GM19467 (cell line): ENCODE measurements around the gene RUNX3.

Experiments used
- ATAC-seq: cut with Tn5 transposase; IDR thresholded peaks from one replicate; pipeline ENCODE4 v1.9.1; 2021; ENCODE audit warnings: mild to moderate bottlenecking, moderate library complexity; ENCODE audit not compliant: unreplicated experiment

Gene RUNX3

GRCh38 chr1:24888971-24889676 is 41.0 kb downstream of the RUNX3 start:
- no peak for ATAC-seq

- ATAC-seq = no peak
These were observed 41.8 kb downstream of the RUNX3 start for GRCh38 chr1:24888061-24888970.

DNA sequence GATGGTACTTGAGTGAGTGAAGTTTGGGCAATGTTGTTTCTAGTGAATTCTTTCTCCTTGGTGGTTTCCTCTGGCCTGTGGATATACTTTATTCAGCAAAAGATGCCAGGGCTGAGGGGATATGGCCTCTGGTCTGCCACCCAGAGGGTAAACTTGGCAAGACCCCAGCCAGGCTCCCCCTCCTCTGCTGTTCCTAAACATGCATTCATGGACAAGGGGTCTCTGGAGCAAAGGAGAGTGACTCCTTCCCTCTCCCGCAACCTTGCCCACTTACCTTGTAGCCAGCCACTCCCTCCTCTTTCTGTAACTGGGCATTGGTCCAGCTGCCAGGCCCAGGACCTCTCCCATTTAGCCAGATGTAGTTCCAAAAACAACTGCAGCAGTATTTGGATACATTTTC is 43.8 kb downstream of the RUNX3 start:
- no peak for ATAC-seq

DNA sequence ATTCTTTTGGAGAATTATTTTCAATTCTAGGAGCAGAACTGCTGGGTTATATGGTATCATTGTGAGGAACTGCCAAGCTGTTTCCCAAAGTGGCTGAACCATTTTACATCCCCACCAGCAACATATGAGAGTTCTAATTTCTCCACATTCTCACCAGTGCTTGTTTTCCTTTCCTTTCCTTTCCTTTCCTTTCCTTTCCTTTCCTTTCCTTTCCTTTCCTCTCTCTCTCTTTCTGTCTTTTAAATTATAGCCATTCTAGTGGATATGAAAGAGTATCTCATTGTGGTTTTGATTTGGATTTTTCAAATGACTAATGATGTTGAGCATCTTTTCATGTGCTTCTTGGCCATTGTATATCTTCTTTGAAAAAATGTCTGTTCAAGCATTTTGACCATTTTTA is 45.3 kb downstream of the RUNX3 start:
- no peak for ATAC-seq

DNA sequence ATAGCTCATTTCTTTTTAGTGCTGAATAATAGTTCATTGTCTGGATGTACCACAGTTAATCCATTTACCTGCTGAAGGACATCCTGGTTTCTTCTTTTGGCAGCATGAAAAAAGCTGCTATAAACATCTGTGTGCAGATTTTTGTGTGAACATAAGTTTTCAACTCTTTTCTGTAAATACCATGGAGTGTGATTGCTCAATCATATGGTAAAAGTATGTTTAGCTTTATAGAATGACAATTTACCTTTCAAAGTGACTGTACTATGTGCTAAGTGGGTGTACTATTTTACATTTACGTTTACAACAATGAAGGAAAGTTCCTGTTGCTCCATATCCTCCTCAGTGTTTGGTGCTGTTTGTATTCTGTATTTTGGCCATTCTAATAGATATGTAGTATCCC is 49.0 kb downstream of the RUNX3 start:
- no peak for ATAC-seq

- no peak for ATAC-seq
These were observed 51.0 kb downstream of the RUNX3 start for GRCh38 chr1:24878775-24879742.

- ATAC-seq = no peak
These were observed 52.0 kb downstream of the RUNX3 start for GRCh38 chr1:24878045-24878444.

- no peak for ATAC-seq
These were observed 54.0 kb downstream of the RUNX3 start for GRCh38 chr1:24875991-24876506.

GRCh38 chr1:24875257-24875656 is 54.8 kb downstream of the RUNX3 start:
- no peak for ATAC-seq

GRCh38 chr1:24874611-24875234 is 55.4 kb downstream of the RUNX3 start:
- ATAC-seq = no peak

DNA sequence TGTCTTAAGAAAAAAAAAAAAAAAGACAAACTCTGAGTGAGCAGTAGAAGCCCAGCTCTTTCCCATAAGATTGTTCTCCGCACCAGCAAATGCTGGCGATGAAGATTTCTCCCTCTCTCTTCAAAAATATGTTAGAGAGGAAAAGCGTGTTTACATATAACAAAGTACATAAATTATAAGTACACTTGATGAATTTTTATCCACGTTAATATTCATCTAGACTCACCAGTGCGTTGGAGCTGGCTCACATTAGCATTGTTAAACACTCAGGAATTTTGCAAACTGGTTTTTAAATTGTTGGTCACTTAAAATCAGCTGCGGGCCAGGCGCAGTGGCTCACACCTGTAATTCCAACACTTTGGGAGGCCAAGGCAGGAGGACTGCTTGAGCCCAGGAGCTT is 56.0 kb downstream of the RUNX3 start:
- no peak for ATAC-seq

GRCh38 chr1:24873148-24873547 is 56.9 kb downstream of the RUNX3 start:
- no peak for ATAC-seq

GRCh38 chr1:24872061-24872850 is 57.8 kb downstream of the RUNX3 start:
- no peak for ATAC-seq

GRCh38 chr1:24871306-24871901 is 58.7 kb downstream of the RUNX3 start:
- ATAC-seq = no peak

- ATAC-seq = no peak
These were observed 59.4 kb downstream of the RUNX3 start for GRCh38 chr1:24870551-24871195.

- ATAC-seq = no peak
These were observed 61.8 kb downstream of the RUNX3 start for GRCh38 chr1:24868016-24868875.

DNA sequence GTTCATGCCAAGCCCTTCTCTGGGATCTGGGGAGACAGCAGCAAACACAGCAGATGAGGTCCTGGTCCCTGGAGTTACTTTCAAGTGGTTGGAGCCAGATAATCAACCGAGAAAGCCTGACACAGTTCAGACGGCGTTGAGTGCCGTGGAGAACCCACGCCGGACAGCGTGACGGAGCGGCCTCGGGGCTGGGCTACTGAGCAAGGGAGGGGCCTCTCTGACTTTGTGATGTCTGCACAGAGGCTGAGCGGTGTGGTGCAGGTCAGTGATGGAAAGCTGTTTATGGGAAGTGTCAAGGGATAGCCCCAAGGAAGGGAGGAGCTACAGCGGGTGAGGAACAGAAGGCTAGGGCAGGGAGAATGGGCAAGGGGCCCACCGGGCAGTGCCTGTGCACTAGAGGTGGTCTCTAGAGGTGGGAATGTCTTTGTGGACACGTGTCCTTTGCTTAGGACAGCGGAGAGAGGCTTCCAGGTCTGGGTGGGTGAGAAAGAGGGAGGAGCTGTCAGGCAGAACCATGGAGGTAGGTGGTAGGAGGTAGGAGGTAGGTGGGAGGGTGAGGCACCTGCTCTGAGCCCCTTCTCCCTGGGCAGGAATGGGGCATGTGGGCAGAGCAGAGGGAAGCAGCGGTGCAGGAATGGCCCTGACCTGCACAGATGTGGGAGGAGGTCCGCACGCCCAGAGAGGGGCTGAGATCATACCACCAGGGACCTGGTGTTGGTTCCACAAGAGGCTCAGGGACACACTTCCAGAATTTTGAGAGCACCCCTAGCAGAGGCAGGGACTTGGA is 62.8 kb downstream of the RUNX3 start:
- no peak for ATAC-seq
